HG03064 (cell line): ENCODE measurements around the gene SHB.

Experiments
- ATAC-seq: cut with Tn5 transposase; IDR thresholded peaks from one replicate; pipeline ENCODE4 v1.9.1; 2021; ENCODE audit warnings: low read depth; ENCODE audit not compliant: unreplicated experiment

The SHB gene

DNA sequence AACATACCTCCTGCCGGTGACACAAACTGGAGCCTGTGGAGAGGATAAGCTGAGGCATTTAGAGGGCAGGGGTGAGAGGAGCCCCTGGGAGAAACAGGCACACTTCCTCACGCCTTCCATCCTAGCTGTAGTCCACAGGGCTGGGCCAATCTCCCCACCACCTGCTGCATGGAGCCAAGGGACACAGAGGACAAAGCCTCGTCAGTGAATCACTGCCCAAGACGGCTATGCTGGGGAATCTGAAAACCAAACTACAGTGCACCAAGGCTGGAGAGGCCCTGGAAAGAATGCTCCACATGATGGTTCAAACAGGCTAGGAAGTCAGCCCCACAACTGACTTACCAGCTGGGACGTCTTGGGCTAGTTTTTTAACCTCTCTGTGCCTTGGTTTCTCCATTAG, 57.0 kb downstream of the SHB start:
- ATAC-seq: no peak

DNA sequence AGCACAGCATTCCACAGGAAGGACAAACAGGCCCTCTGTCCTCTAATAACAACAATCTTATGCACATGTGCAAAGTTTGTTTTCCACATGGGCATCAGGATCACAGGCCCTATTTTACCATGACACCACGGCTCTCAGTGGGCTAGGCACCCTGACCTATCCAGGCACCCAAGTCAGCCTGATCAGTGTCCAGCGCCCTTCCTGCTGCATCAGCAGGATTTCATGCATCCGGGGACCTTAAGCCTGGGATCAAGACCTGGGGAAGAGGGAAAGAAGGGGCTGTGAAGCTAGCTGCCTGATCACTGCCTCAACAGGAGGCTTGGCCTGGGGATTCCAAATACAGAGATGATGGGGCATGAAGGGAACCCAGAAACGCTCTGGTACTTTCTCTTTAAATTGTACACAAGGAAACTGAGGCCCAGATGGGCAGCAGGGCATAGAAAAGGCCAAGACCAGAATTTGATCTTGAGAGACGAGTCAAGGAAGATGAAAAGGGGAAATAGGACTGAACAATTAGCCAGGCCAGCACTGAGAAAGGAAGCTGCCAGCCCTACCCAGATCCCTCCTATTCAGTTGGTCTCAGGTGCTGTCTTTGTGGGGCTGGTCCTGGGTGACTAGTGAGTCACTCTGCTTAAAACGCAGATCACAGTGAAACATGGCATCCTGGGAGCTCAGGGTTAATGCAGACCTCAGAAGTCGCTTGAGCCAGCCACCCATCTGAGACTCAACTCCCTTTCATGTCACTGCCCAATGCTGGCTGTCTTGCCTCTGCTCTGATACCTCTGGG, 57.9 kb downstream of the SHB start:
- no peak for ATAC-seq

DNA sequence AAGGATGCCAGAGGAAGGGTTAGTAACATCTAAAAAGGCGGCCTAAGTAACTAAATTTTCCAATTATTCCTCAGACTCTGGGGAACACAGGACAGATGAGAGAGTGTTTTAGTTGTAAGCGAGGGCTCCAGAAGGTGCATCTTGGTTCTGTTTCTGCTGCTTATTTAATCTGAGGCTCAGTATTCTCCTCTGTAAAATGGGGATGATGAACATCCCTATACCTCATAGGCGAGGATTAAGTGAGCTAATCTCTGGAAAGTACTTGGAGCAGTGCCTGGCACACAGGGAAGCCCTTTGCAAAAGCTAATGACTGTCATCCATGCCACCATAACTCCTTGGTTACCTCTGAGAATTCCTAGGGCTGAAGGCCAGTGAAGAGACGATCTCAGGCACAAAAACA, 59.0 kb downstream of the SHB start:
- no peak for ATAC-seq

DNA sequence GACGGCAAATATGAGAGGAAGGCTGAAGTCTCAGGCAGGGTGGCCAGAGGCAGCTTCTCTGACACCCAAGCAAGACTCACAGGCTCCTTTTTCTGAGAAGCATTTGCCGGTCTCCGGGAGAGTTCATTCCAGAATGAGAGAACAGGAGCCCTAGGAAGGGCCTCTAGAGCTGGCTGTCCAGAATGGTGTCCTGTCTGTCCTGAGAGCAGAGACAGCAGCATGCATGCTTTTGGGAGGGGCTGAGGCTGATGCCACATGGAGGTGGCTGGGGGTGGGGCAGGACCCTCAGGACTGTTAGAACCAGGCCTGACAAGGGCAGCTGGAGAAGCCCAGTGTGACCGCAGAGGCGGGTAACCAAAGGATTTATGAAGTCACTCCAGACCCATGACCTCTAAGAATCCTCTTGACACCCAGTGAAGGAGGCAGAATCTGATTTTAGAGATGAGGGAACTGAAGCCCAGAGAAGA, 60.0 kb downstream of the SHB start:
- ATAC-seq: no peak

DNA sequence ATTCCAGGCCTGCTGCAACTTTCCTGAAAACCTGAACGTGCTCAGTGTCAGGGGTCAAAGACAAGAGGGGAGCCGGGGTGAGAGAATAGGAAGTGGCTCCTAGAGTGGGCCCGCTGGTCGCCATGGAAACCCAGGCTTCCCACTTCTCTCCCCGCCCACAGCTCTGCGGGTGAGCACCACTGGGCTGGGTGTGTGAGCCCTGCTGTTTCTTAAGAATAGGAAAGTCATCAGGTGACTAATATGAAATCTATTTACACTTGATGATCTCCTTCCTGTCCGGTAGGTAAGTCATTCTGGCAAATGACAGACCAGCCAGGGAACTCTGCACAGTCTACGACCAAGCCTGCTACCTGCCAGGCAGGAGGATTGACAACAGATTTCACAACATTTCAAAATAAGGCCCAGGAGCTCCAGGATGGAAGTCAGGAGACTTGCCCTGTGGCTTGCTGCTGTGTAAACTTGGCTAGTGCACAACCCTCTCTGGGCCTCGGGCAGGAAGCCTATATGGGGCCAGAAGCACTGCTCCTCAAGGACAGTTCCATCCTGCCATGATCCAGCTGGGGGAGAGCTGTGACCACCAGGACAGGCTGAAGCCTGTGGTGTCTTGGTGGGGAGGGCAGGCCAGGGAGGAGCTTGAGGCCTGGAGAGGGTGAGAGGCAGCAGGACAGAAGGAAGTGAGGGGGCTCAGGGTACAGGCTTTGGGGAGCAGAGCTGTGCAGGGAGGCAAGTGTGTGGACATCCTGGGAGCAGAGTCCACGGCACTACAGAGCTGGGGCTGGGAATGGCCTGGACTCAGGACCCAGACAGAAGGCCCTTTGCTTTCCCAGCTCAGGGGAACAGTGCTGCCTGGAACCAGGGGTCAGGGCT, 60.6 kb downstream of the SHB start:
- peak; percentile 64 for ATAC-seq

DNA sequence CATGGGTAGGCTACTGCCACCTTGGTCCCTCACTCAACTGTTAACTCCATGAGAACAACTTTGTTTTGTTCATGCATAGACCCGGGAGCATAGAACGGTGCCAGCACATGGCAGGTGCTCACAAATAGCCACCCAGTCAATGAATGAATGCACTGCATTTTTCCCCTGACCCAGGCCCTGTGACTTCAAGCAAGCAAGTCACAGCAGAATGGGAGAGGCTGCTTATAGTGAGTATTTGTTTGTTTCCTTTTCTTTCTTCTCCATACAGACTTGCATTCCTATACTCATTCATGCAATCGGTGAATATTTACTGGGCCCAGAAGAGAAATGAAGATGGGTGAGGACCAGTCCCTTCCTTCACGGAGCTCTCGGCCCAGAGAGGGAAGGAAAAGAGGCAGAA, 62.0 kb downstream of the SHB start:
- ATAC-seq: no peak

DNA sequence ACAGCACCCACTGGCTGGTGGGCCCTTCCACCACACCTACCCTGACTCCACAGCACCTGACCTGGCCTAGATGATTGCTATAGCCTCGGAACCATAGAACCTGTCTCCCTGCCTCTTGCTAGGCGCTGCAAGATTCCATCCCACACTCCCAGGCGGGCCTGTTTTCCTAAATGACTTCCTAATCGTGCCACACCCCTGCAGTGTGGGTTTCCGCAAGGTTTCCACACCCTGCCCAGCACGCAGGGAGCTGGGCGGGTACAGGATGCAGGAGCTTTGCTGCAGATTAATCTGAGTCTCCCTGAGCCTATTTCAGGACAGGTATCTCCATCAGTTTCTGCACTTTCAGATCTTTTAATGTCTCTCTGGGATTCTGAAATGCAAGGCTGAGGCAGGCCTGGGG, 62.9 kb downstream of the SHB start:
- ATAC-seq: no peak

DNA sequence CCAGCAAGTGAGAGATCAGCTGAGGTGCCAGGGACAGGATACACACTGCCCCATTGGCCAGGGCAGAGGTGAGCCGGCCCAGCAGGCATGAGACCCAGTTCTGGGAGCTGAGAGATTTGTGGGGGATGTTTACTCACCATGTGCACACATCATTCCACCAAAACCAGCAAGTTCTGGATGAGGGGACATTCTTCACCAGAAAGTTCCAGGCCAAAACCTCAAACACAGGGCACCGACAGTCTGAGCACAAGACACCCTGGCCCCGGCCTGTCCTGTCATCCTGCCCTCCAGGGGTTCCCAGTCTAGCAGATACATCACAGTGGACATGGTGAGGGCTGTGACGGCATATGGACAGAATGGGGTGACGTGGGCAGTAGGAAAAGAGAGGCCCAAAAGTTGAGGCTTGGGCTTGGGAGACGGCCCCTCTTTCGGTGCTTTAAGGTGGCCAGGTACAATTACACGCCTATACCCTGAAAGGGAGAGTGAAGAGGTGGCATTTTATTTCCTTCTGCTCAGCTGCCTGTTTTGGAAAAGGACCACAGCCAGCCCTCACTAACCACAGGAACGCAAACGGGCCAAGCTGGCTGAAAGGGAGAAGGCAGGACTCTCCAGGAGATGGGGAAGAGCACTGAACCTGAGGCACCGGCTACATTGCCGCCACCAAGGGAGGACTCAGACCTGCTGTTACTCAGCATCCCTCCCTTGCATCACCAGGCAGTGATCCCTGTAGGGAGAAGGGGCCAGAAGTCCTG, 64.0 kb downstream of the SHB start:
- no peak for ATAC-seq

DNA sequence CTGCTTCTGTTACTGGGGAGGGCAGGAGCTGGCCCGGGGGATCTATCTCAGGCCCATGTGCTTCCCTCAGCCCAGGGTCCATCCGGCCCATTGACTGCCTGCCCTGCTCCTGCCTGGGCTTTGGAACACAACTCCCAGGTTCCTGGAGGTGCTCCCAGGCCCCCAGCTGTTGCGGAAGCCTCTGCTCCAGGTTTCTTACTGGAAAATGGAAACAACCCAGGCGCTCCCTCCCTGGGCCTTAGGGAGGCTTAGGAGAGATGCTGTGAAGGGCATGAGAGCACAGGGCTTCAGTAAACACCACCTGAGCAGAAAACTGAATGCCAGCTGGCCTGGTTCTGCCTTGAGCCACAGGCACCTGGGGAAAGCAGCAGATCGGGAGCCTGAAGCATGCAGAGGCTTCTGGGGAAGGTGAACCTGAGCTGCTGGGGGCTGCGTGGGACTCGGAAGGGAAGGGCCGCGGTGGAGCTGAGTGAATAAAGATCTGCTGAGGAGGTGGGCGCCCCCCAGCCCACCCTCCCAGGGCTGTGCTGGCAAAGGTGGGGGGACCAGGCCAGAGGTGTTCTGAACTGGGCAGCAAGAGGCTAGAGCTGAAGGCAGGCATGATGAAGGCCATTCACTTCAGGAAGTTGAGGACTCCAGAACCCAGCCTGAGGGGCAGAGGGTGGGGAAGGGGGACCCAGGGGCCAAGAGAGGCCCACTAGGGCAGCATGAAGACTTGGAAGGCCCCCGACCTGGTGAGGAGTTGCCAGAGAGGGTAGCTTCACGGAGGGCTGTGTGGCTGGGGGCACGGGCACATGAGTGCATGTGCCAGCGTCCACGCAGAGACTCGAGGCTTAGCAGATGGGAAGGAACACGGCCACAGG, 64.8 kb downstream of the SHB start:
- no peak for ATAC-seq

DNA sequence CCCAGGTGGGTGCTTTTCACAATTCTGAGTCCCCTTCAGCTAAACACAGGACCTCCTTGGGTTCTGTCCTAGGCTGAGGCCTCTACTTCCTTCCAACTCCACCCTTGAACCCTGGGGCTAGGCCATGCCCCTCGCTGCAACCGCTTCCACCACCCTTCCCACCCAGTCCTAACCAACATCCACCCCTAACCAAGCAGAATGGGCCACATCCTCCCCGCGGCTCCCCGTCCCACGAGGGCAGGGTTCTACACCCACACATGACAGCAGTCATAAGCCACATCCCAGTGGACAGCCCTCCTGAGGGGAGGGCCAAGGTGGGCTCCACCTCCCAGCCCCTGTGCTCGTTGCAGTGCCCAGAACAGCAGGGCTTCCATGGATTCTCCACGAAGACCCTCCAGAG, 65.8 kb downstream of the SHB start:
- no peak for ATAC-seq

DNA sequence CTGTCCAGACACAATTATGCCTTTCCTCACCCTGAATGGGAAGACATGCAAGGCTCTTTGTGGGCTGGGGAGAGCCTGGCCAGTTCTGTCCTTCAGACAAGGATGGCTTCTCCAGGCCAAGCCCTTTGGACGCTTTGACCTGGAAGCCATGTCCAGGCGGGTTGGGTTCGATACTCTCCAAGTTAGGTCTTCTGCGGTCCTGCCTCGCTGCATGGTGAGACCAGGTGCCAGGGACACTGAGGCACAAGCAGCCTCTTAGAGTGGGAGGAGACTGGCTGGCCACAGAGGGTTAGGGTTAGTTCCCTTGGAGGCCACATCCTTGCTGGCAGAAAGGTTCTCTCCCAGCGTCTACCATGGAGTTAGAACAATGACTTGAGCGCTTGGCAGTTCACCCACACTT, 67.6 kb downstream of the SHB start:
- no peak for ATAC-seq

DNA sequence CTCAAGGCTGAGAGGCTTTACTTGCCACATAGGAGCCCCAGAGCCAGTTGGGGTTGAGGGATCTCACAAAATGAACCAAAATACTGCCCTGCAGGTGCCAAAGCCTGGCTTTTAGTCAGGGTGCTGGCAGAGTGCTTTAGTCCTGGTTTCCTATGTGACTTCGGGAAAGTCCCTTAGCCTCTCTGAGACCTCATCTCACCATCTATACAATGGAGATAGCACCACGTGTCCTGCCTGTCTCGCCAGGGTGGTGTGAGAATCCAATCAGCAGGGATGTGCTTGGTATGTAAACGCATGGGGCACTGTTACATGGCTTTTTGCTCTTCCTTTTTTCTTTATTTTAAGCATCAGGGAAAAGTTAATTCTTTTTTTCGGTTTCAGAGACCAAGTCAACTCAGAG, 68.3 kb downstream of the SHB start:
- no peak for ATAC-seq

DNA sequence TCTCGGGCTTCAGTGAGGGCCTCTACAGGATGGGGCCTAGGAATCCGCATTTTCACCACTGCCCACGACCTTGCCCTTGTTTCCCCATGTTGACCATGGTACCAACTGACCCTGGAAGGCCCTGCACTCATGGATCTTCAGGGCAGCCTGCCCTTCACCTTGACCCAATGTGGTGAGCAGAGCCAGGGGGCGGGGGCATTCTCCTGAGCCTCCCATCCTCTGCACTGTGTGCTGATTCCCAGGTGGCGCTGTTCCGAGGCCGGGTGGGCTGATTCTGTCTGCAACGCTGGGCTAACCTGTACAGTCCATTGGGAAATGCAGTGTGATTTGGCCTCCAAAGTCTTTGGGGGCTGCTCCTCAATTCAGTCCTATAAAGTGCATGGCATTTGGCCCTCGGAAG, 68.7 kb downstream of the SHB start:
- no peak for ATAC-seq

DNA sequence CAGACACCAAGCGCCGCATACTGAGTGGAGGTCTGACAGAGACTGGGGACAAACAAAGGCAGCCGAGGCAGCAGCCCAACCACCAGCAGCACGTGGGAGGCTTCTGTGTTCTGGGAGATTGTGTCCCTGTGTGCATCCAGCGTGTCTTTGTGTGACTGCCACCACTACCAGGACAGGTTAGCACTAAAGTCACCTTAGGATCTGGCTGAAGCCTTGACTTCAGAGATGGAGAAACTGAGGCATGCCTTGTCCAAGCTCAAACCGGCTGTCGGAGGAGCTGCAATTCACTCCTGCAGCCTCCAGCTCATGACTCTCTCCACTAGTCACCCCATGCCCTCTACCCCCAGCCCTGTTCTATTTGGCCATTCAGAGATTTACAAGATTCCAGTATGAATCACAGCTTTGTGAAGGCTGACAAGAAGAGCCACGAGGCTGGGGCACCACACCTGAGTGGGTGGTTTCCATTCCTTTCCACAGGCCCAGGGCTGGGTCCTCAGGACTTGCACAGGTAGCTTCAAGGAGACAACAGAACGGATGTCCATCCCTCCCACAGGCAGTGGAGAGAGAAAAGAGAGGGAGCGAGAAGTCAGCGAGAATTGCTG, 69.3 kb downstream of the SHB start:
- ATAC-seq: no peak

DNA sequence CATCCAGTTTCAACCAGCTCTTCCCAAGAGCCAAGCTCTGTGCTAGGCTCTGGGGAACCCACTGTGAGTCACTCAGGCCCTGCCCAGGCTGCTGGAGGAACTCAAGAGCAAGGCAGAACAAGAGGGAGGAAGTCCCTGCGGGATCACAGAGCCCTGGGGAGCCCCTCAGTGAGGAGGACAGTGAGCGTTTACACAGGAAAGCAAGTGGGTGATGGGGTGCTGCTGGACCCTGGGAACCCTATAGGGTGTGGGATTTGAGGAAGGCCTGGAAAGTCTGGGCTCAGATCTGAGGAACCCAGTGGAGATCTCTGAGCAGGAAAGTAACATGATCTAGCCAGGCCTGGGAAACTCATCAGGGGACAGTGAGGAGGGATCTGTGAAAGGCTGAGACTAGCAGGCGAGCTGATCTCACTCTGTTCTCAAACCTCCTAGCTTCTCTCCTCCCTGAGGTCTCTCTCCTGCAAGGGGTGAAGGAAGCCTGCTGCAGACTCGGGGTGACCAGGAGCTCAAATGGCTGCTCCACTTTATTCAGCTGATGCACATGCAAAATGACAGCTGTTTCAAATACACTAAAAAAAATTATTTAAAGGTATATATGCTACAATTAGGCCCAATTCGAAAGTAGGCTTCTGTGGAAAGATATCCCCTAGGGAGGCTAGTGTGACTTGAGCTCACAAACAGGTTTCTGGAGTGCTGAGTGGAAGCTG, 70.0 kb downstream of the SHB start:
- no peak for ATAC-seq

DNA sequence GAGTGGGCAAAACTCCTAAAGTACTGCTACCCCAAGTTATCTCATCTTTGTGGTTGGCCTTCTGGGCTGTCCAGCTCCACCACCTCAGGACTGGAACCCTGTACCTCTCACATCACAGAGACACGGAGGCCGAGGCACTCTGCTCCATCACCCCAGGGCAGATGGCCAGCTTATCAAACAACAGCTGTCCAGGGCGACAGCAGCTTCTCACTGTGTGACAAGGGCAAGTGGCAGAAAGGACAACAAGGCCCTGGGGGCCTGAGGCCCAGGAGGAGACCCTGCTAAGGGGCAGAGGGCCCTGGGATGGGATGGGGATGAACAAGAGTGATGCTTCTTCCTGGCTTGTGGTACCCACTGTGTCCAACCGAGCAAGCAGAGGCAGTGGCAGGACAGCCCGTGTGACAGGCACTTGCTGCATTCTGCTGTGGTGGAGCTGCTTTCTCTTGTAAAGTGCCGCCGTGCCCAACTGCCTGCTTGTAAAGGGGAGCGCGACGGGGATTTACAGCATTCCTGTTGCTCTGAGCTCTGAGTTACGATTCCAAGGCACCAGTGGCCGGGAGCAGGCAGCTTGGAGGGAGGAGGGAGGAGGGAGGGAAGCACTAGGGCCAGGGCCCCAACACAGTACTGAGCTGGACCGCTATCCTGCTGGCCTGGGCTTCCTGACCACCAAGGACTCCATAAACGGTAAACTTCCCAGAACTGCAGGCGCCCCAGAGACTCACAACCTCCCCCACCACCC, 71.2 kb downstream of the SHB start:
- ATAC-seq: no peak

DNA sequence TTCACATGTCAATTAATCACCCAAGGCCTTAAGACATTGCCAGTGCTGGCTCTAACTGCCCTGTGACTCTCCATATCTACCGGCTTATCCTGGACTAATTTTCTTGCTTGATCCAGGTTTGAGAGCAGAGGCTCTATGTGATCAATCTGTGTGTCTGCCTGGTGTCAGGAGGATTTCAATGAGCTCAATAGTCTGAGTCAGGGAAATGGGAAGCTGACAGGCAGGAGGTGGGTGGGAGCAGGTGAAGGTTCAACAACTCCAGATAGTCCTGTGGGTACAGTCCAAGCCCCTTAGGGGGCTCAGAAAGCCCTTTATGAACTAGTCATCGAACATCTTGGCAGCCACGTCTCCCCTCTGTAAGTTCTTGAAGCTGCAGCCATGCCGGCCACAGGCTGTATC, 72.2 kb downstream of the SHB start:
- no peak for ATAC-seq

DNA sequence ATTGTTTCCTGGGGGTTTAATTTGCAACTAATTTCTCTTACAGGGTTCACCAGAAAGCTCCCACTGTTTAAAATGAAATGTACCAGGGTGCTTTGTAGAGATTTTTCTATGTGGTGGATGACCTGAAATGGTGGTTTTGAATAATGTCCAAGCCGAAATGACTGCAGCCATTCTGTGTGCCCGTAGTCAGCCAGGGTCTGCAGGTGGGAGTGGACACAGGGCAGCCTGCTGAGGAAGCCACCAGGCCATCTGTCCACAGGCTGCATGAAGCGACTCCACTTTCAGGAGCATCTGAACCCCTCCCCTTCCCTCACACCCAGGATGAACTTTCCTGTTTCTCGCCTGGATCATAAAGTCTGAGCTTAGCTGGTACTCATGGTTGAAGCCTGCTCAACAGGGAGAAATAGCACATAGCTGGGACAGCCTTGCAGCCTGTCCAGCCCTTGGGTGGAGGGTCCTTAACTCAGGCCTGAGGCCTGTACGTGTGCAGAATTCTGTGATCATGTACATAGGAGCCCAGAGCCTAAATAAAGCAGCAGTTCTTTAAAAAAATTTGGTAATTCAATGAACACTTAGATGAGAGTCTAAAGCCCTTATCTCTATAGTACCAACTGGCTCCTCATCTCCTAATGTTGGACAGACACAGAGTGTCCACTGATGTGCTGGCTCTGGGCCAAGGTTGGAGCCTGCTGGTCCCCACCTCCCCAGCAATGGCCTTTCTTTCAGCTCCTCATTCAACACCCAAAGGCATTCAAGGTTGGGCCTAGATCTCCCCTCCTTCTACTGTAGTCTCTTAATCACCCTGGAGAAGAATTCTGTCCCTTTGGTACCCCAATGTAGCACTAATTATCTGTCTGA, 72.8 kb downstream of the SHB start:
- ATAC-seq: no peak
